ENCODE data around the gene ERAL1. TPM values are rescaled to one million over a fixed set of nuclear protein-coding genes. Genes with fewer than 3 reads are reported as not detected.
"Not testable (repeated sequence)": the region's sequence is repeated elsewhere in the genome, so short reads cannot be mapped to it uniquely, and the experiment has no call there.

ERAL1 gene
- total RNA-seq, 4 donors from 2014 or later: 24.5 to 38.0 (median 27.7) TPM

DNA sequence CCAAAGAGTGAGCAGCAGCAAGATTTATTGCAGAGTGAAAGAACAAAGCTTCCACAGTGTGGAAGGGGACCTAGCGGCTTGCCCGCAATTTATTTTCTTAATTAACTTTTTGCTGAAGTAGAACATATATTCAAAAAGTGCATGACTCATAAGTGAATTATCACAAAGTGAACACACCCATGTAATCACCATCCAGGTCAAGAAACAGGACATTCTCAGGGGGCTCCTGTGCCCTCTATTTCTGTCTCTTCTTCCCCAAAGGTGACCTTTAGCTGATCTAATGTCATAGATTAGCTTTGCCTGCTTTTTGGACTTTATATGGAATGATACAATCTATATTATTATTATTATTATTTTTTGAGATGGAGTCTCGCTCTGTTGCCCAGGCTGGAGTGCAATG lies 19.9 kb downstream of the ERAL1 start:
- TF ChIP-seq POLR2AphosphoS5 (IDR thresholded peaks at IDR 0.05) (no peak), POLR2A (IDR thresholded peaks at IDR 0.05; ENCODE audit: low read depth) (no peak), EP300 (IDR thresholded peaks at IDR 0.05) (no peak)
- TF ChIP-seq, protein P1, sequence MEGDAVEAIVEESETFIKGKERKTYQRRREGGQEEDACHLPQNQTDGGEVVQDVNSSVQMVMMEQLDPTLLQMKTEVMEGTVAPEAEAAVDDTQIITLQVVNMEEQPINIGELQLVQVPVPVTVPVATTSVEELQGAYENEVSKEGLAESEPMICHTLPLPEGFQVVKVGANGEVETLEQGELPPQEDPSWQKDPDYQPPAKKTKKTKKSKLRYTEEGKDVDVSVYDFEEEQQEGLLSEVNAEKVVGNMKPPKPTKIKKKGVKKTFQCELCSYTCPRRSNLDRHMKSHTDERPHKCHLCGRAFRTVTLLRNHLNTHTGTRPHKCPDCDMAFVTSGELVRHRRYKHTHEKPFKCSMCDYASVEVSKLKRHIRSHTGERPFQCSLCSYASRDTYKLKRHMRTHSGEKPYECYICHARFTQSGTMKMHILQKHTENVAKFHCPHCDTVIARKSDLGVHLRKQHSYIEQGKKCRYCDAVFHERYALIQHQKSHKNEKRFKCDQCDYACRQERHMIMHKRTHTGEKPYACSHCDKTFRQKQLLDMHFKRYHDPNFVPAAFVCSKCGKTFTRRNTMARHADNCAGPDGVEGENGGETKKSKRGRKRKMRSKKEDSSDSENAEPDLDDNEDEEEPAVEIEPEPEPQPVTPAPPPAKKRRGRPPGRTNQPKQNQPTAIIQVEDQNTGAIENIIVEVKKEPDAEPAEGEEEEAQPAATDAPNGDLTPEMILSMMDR (IDR thresholded peaks at IDR 0.05): no peak
- WGBS: 91% methylated on average over 3 of the region's 3 CpGs

GRCh38 chr17:28875848-28876550 lies 21.2 kb downstream of the ERAL1 start:
- Histone ChIP-seq H3K27me3 (no peaks in the 10 kb centered on the region), H3K9me3 (no peaks in the 10 kb centered on the region), H3K4me3 (no peak overlapping the region), H3K36me3 (peaks cover 16 to 37% (median 28%) of the 10 kb centered on the region in 4 donors), H3K4me1 (no peaks in the 10 kb centered on the region), H3K27ac (replicated peaks in 1 of 4) (no peak overlapping the region)
- DNase-seq (ENCODE audit: extremely low spot score): no peak
- TF ChIP-seq EP300 (IDR thresholded peaks at IDR 0.05) (no peak), POLR2A (IDR thresholded peaks at IDR 0.05; ENCODE audit: low read depth) (no peak), POLR2AphosphoS5 (IDR thresholded peaks at IDR 0.05) (no peak)
- TF ChIP-seq, protein P1 (IDR thresholded peaks at IDR 0.05): no peak
- intact Hi-C loops (cut with DNase I): no loop called here
- WGBS: 67% methylated on average over 1 of the region's 1 CpG

More for the DNA sequence above, 19.9 kb downstream of the ERAL1 start:
- Histone ChIP-seq H3K4me3 (no peak overlapping the region), H3K27ac (replicated peaks in 1 of 4) (no peak overlapping the region), H3K4me1 (no peaks in the 10 kb centered on the region), H3K36me3 (peaks cover 10 to 24% (median 16%) of the 10 kb centered on the region in 4 donors), H3K9me3 (no peaks in the 10 kb centered on the region), H3K27me3 (no peaks in the 10 kb centered on the region)
- intact Hi-C loops (cut with DNase I): no loop called here
- DNase-seq (ENCODE audit: extremely low spot score): no peak

GRCh38 chr17:28877150-28877711 lies 22.4 kb downstream of the ERAL1 start:
- H3K4me3 ChIP-seq; DNase-seq (ENCODE audit: extremely low spot score); H3K9me3 ChIP-seq; H3K27me3 ChIP-seq; H3K4me1 ChIP-seq; intact Hi-C loops (cut with DNase I); H3K27ac ChIP-seq (replicated peaks in 1 of 4): not testable (repeated sequence)
- peaks cover 27 to 49% (median 40%) of the 10 kb centered on the region in 4 donors for H3K36me3 ChIP-seq
- 94% methylated on average over 6 of the region's 6 CpGs for WGBS

- intact Hi-C loops (cut with DNase I): no loop called here
- TF ChIP-seq POLR2AphosphoS5 (IDR thresholded peaks at IDR 0.05) (no peak), EP300 (IDR thresholded peaks at IDR 0.05) (no peak)
- TF ChIP-seq, protein P1 (IDR thresholded peaks at IDR 0.05): no peak
Observed at GRCh38 chr17:28878158-28878910, 23.5 kb downstream of the ERAL1 start.

GRCh38 chr17:28878981-28879380 lies 24.2 kb downstream of the ERAL1 start:
- H3K9me3 ChIP-seq: no peaks in the 10 kb centered on the region
- H3K4me3 ChIP-seq: no peak overlapping the region
- H3K4me1 ChIP-seq: no peaks in the 10 kb centered on the region
- WGBS: 80% methylated on average over 1 of the region's 4 CpGs
- TF ChIP-seq POLR2AphosphoS5 (IDR thresholded peaks at IDR 0.05) (no peak), EP300 (IDR thresholded peaks at IDR 0.05) (no peak), POLR2A (IDR thresholded peaks at IDR 0.05; ENCODE audit: low read depth) (no peak)
- TF ChIP-seq, protein P1 (IDR thresholded peaks at IDR 0.05): peak in 2 of 3 experiments; percentile 41 to 42
- H3K27ac ChIP-seq (replicated peaks in 1 of 4): no peak overlapping the region
- H3K36me3 ChIP-seq: peaks cover 33 to 67% (median 58%) of the 10 kb centered on the region in 4 donors
- H3K27me3 ChIP-seq: no peaks in the 10 kb centered on the region
- no peak for DNase-seq (ENCODE audit: extremely low spot score)
- intact Hi-C loops (cut with DNase I): no loop called here

More at GRCh38 chr17:28878158-28878910, 23.5 kb downstream of the ERAL1 start:
- WGBS: 92% methylated on average over 2 of the region's 2 CpGs
- Histone ChIP-seq H3K4me1 (no peaks in the 10 kb centered on the region), H3K9me3 (no peaks in the 10 kb centered on the region), H3K36me3 (peaks cover 33 to 60% (median 51%) of the 10 kb centered on the region in 4 donors), H3K27ac (replicated peaks in 1 of 4) (no peak overlapping the region), H3K4me3 (no peak overlapping the region), H3K27me3 (no peaks in the 10 kb centered on the region)
- DNase-seq (ENCODE audit: extremely low spot score): no peak

Data from esophagus muscularis mucosa (tissue), 4 donors.